Neural cell (in vitro differentiated cells): Measurements from ENCODE around the gene FJX1. TPM values are rescaled to one million over a fixed set of nuclear protein-coding genes. Genes with fewer than 3 reads are reported as not detected.

ENCODE experiments used
- H2AFZ ChIP-seq: fragments of 200-600, 300-800 bp; sonication (generic), shearing (Covaris generic); 2 replicates; pipeline ENCODE4 v1.6.0; 2014; ENCODE audit warnings: low read depth, mild to moderate bottlenecking, antibody characterized with exemption, low read length, moderate library complexity
- H3F3A ChIP-seq: fragments of 200-600 bp; shearing (Covaris generic); 2 replicates; pipeline ENCODE4 v1.6.1; 2016; ENCODE audit warnings: mild to moderate bottlenecking, moderate library complexity, mixed read lengths, antibody characterized with exemption, low read length; ENCODE audit not compliant: insufficient read depth, poor library complexity, severe bottlenecking
- H3K27ac ChIP-seq: fragments of 200-600, 300-800 bp; sonication (generic), shearing (Covaris generic); 2 replicates; pipeline ENCODE4 v1.5.1; 2014; ENCODE audit warnings: mild to moderate bottlenecking, low read length, moderate library complexity
- H3K27me3 ChIP-seq: fragments of 300-800, 200-600 bp; sonication (generic), shearing (Covaris generic); 2 replicates; pipeline ENCODE4 v1.6.0; 2014; ENCODE audit warnings: mild to moderate bottlenecking, low read depth, low read length, moderate library complexity; ENCODE audit not compliant: insufficient read depth
- H3K36me3 ChIP-seq: fragments of 300-800, 200-600 bp; sonication (generic), shearing (Covaris generic); 2 replicates; pipeline ENCODE4 v1.5.1; 2014; ENCODE audit warnings: mild to moderate bottlenecking, antibody characterized with exemption, low read length, moderate library complexity; ENCODE audit not compliant: insufficient read depth
- H3K4me2 ChIP-seq: fragments of 300-800, 200-600 bp; sonication (generic), shearing (Covaris generic); 2 replicates; pipeline ENCODE4 v1.6.0; 2014; ENCODE audit warnings: mild to moderate bottlenecking, low read length
- H3K4me3 ChIP-seq: fragments of 300-800, 200-600 bp; sonication (generic), shearing (Covaris generic); 2 replicates; pipeline ENCODE4 v1.5.1; 2014; ENCODE audit warnings: mild to moderate bottlenecking, low read length, moderate library complexity
- H3K79me2 ChIP-seq: fragments of 200-600 bp; shearing (Covaris generic); replicated peaks from 2 replicates; pipeline ENCODE4 v1.6.0; 2014; ENCODE audit warnings: mild to moderate bottlenecking, low read length, moderate library complexity; ENCODE audit not compliant: insufficient read depth
- H3K9ac ChIP-seq: fragments of 300-800, 200-600 bp; sonication (generic), shearing (Covaris generic); 2 replicates; pipeline ENCODE4 v1.6.1; 2016; ENCODE audit warnings: mild to moderate bottlenecking, low read length, mixed read lengths
- H3K9me2 ChIP-seq: fragments of 200-600 bp; shearing (Covaris generic); 2 replicates; pipeline ENCODE4 v1.6.1; 2016; ENCODE audit warnings: mild to moderate bottlenecking, low read length, mixed read lengths; ENCODE audit not compliant: insufficient read depth
- H3K9me3 ChIP-seq: fragments of 200-600, 300-800 bp; sonication (generic), shearing (Covaris generic); 2 replicates; pipeline ENCODE4 v1.6.1; 2016; ENCODE audit warnings: mild to moderate bottlenecking, mixed run types, low read length, moderate library complexity, mixed read lengths
- H4K20me1 ChIP-seq: fragments of 200-600 bp; shearing (Covaris generic); 2 replicates; pipeline ENCODE4 v1.6.1; 2016; ENCODE audit warnings: mild to moderate bottlenecking, mixed run types; ENCODE audit not compliant: insufficient read depth
- CTCF ChIP-seq: fragments of 450-650 bp; IDR thresholded peaks from 2 replicates; pipeline ENCODE4 v1.5.1; 2014; ENCODE audit warnings: antibody characterized with exemption, mild to moderate bottlenecking, moderate library complexity; ENCODE audit not compliant: poor library complexity, severe bottlenecking
- EP300 ChIP-seq: fragments of 450-650 bp; conservative IDR thresholded peaks from 2 replicates; pipeline ENCODE4 v1.6.1; 2014; ENCODE audit warnings: antibody characterized with exemption, mild to moderate bottlenecking, moderate library complexity; ENCODE audit not compliant: poor library complexity, severe bottlenecking
- EZH2 ChIP-seq: fragments of 200-600, 300-800 bp; shearing (Covaris generic), sonication (generic); IDR thresholded peaks from 2 replicates; pipeline ENCODE4 v1.6.1; 2014; ENCODE audit warnings: antibody characterized with exemption, low read length, borderline replicate concordance, mild to moderate bottlenecking; ENCODE audit not compliant: insufficient read depth, poor library complexity, severe bottlenecking
- MXI1 ChIP-seq: fragments of 450-650 bp; conservative IDR thresholded peaks from 2 replicates; pipeline ENCODE4 v1.6.1; 2014; ENCODE audit warnings: antibody characterized with exemption, mild to moderate bottlenecking; ENCODE audit not compliant: poor library complexity, severe bottlenecking
- POLR2AphosphoS5 ChIP-seq: IDR thresholded peaks from 2 replicates; pipeline ENCODE4 v1.6.1; 2012
- RAD21 ChIP-seq: fragments of 450-650 bp; conservative IDR thresholded peaks from 2 replicates; pipeline ENCODE4 v1.6.1; 2014; ENCODE audit warnings: antibody characterized with exemption, mild to moderate bottlenecking, moderate library complexity
- REST ChIP-seq: IDR thresholded peaks from 2 replicates; pipeline ENCODE4 v1.6.1; 2012; ENCODE audit warnings: borderline replicate concordance
- SMC3 ChIP-seq: fragments of 450-650 bp; conservative IDR thresholded peaks from 2 replicates; pipeline ENCODE4 v1.6.1; 2014; ENCODE audit warnings: antibody characterized with exemption, mild to moderate bottlenecking, moderate library complexity; ENCODE audit not compliant: poor library complexity
- TAF1 ChIP-seq: IDR thresholded peaks from 2 replicates; pipeline ENCODE4 v1.6.1; 2012; ENCODE audit warnings: low read depth
- polyA minus RNA-seq: library from RNA; depleted of rRNA, polyadenylated mRNA; stranded (reverse); fragments of >200 nt; gene quantifications from 2 replicates; pipeline ENCODE4 v1.2.3, GENCODE V29; 2014
- polyA plus RNA-seq: library from polyadenylated mRNA; depleted of rRNA; stranded (reverse); fragments of >200 nt; gene quantifications from 2 replicates; pipeline ENCODE4 v1.2.3, GENCODE V29; 2014

The FJX1 gene, protein sequence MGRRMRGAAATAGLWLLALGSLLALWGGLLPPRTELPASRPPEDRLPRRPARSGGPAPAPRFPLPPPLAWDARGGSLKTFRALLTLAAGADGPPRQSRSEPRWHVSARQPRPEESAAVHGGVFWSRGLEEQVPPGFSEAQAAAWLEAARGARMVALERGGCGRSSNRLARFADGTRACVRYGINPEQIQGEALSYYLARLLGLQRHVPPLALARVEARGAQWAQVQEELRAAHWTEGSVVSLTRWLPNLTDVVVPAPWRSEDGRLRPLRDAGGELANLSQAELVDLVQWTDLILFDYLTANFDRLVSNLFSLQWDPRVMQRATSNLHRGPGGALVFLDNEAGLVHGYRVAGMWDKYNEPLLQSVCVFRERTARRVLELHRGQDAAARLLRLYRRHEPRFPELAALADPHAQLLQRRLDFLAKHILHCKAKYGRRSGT
- 56.3 and 60.5 TPM in 2 replicates for polyA plus RNA-seq
- polyA minus RNA-seq, result 76.6 and 96.9 TPM in 2 replicates

GRCh38 chr11:35617687-35618496 is at the start of gene FJX1:
FJX1 (plus strand) TSS chr11:35618460; CDS start chr11:35618637, 177 bp downstream.
- Histone ChIP-seq H3K9ac (peak within 1 kb of the TSS; percentile 99), H4K20me1 (no peaks in the 10 kb centered on the region), H3K9me3 (no peaks in the 10 kb centered on the region), H3K27ac (peak within 1 kb of the TSS; percentile 99), H3K4me3 (peak within 1 kb of the TSS; percentile 95), H3K9me2 (no peaks in the 10 kb centered on the region), H3F3A (peaks cover 5% of the 10 kb centered on the region), H3K79me2 (peaks cover 34% of the 10 kb centered on the region), H2AFZ (peak within 1 kb of the TSS; percentile 34), H3K4me2 (peak within 1 kb of the TSS; percentile 63), H3K36me3 (no peaks in the 10 kb centered on the region), H3K27me3 (no peaks in the 10 kb centered on the region)
- TF ChIP-seq TAF1 (no peak), EP300 (no peak), CTCF (no peak), SMC3 (no peak), RAD21 (no peak), MXI1 (peak; percentile 36), REST (peak; percentile 46), POLR2AphosphoS5 (peak; percentile 82), EZH2 (no peak)

DNA sequence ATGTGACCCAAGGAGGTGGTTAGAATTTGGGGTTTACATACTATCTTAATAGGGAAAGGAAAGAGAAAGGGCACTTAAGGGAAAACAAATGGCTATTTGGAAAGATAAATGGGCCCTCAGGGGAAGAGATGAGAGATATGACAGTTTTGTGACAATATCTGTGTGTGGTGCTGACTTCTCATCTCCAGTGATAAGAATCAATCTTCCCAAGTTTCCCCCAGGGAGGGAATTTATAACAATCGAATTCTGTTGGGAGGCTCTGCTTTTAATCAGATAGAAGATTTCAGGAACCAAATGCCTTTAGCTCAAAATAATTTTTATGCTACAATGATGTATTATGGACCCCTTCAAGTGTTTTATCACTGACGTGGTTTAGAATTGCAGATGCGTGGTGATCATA is 46.6 kb upstream of the FJX1 start:
- TF ChIP-seq SMC3 (no peak), RAD21 (no peak), EP300 (no peak), REST (no peak), POLR2AphosphoS5 (no peak), MXI1 (no peak), CTCF (no peak), EZH2 (no peak), TAF1 (no peak)
- H3K9ac ChIP-seq, result no peak overlapping the region
- no peak overlapping the region for H2AFZ ChIP-seq
- H3K9me2 ChIP-seq, result no peaks in the 10 kb centered on the region
- no peak overlapping the region for H3K4me2 ChIP-seq
- H3K27me3 ChIP-seq, result no peaks in the 10 kb centered on the region
- H3K36me3 ChIP-seq, result no peaks in the 10 kb centered on the region
- no peak overlapping the region for H3K27ac ChIP-seq
- no peaks in the 10 kb centered on the region for H3K79me2 ChIP-seq
- no peaks in the 10 kb centered on the region for H3F3A ChIP-seq
- no peaks in the 10 kb centered on the region for H4K20me1 ChIP-seq
- no peaks in the 10 kb centered on the region for H3K9me3 ChIP-seq
- no peak overlapping the region for H3K4me3 ChIP-seq
